ENCODE results near the gene SLC6A17.

SLC6A17 gene

DNA sequence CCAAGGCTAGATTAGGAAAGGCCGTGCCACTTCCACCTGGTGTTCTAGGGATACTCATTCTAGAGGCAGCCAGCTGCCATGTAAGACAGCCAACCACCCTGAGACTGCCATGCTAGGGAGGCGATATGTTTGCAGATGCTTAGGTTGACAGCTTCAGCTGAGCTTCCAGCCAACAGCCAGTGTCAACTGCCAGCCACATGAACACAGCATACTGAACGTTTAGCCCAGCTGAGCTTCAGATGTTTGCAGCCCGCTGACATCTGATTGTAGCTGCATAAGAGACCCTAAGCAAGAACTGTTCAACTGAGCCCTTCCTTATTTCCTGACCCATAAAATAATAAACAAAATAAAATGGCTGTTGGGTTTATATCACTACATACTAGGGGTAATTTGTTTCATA, 54.9 kb downstream of the SLC6A17 start:
- DNase-seq (ENCODE audit: low read depth), result no peak

DNA sequence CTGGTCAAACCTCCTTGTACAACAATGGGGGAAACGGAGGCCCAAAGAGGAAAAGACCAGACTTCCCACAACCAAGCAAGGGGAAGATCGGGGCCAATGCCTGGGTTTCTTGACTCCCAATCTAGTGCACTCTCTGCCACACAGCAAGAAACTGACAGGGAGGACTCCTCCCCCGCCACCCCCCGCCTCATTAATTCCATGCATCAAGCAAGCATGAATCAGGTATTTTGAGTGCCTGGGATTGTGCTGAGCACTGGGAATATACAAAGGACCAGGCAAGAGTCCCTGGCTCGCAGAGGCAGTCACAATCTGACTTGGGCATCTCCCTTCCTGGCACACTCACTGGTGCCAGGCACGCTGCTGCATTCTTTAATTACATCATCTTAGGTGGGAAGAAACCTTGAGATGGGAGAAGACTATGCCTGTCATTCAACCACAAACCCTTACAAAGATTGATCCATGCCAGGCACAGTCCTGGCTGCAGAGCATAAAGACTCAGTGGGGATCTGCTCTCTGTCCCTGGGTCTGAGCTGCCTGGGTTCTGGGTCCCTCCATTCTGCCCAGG, 55.4 kb downstream of the SLC6A17 start:
- no peak for DNase-seq (ENCODE audit: low read depth)

DNA sequence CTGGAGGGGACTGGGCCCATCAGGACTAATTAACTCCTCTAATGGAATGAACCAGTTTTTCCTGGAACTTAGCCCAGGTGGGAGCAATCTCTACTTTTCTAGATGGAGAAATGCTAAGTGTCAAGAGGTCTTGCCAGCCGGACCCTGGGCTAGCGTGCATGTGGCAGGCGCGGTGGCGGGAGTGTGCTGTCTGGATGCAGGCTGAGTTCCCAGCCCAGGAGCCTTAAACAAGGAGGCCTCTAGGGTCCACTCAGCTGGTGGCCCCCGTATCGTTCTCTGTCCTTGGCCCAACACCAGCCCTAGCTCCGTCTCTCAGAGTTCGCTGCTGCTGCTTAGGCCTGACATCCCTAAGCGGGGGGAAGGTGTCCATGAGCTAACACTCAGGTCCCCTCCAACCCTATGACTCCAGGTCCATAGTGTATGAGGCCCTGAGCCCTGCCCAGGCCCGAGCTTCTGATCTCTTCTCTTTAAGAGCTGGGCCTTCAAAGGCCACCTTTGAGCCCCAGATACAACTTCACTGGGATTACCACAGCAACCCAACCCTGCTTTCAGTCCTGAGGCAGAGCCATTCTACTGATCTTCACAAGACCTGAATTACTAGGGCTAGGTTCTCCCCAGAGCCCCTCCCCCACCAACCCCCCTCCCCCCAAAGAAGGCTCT, 56.1 kb downstream of the SLC6A17 start:
- no peak for DNase-seq (ENCODE audit: low read depth)

DNA sequence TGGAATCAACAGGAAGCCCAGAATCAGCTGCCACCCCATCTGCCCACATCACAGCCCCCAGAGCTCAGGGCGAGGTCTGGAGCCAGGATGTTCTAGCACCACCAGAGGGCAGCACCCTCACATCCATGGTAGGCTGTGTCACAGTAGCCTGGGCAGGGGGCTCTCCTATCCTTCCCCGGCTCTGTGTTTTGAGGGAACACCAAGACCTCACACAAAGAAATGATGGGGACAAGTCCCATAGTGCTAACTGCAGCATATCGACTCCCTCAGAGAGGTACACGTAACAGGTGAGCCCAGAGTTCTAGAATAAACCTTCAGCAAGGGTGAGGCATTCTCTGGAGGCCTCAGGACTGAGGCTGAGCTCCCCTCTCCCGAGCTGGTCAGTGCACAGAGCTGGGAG, 57.5 kb downstream of the SLC6A17 start:
- DNase-seq (ENCODE audit: low read depth), result peak; percentile 50

DNA sequence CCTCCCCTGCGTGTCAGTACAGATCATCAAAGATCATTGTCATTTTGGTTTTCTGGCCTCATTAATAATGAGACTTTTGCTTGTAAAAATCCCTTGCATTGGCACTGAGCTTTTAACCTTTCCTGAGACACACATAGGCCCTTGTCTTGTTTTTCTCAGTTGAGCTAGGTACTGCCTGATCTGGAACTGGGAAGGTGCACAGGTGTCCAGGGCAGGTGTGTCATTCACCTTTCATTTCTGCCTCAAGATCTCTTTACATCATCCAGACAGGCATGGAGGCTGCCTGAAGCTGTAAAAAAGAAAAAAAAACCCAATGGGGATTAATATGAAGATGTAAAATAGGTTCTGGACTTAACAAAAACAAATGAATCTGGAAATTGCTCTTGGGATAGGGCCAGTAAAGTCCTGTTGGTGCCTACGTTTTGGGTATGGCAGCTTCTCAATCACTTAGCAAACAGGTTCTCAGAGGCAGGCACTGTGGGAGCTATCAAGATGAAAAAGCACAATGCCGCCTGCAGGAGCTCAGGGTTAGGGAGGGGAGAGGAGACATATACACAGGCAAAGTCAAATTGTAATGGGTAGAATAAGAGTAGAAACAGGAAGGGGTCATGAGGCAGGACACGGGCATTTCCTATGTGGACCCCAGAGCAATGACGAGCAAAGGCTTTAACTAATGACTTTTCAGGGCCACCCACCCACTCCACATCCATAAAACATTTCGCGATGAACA, 58.8 kb downstream of the SLC6A17 start:
- no peak for DNase-seq (ENCODE audit: low read depth)

DNA sequence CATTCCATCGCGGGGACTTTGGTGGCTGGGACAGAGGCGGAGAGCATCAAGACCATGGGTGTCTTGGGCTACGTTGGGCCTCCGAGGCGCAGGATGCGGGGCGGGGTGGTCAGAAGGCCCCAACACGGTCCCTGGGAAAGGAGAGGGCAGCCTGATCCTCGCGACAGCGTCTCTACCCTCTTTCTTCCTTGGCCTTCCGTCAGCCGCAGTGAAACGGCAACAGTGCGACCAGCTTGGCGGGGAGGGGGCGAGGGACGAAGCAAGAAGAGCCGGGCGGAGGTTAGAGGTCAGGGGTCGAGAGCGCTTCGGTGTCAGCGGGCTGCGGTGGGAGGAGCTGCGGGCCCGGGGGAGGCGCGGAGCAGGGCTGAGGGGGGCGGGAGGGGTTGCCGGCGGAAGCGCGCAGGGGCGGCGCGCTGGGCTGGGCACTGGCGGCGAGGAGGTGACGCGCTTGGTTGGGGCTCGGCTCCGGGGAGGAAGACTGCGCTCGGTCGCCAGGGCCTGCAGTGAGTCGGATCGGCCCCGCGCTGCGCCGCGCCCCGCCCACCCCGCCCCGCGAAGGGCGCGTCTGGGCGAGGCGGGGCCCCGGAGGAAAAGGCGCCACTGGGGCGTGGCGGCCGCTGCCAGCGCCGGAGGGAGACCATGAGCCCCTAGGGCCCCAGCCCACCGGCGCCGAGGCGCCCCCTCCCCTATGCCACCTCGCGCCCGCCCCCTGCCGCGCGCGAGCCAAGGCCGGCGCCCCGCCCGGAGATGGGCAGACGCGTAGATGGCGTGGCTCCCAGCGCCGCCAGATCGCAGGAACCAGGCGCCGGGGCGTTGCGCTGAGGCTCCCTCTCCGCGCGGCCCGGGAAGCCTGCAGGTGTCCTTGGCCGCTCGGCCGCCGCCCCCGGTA, 59.7 kb downstream of the SLC6A17 start, which contains the start of gene KCNC4:
TSS of gene KCNC4 (plus strand) at position 600 of the 889 bp plus-strand sequence. CDS start 1,186 bp downstream, outside the sequence.
- peak; percentile 75 for DNase-seq (ENCODE audit: low read depth)

DNA sequence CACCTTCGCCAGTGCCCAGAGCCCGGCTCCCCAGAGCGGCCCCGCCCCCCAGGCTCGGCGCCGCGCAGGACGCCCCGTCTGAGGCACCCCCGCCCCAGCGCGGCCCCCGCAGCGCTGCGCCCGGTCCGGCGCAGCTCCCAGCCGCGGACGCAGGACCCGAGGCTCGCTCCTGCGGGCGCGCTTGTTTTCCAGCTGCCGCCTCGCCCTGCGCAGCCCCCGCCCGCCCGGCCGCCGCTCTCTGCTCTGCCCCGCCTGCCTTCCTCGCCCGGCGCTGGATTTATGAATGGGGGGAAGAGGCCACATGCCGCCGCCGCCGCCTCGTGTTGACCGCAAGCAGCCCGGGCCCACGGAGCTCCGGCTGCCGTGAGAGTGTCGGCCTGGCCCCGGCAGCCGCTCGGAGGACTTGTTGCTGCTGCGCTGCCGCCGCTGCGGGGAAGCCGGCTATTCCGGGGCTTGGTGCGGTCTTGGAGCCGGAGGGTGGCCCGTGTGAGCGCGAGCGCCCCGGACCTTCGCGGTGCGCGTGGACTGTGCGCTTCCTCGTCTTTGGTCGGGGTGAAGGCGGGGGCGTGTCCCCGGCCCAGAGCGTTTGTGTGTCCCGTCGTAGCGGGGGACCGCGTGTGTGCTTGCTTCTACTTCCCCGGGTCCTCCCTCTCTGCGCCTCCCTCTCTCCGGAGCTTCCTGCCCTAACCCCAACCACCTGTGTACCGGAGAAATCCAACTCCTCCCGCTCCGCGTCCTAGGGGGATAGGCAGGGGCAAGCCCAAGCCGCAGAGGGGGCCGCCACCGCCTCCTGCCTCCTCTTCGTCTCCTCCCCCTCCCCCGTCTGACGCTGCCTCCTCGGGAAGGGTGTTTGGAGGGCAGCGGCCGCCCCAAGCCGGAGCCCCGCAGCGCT, 60.6 kb downstream of the SLC6A17 start:
- no peak for DNase-seq (ENCODE audit: low read depth)

DNA sequence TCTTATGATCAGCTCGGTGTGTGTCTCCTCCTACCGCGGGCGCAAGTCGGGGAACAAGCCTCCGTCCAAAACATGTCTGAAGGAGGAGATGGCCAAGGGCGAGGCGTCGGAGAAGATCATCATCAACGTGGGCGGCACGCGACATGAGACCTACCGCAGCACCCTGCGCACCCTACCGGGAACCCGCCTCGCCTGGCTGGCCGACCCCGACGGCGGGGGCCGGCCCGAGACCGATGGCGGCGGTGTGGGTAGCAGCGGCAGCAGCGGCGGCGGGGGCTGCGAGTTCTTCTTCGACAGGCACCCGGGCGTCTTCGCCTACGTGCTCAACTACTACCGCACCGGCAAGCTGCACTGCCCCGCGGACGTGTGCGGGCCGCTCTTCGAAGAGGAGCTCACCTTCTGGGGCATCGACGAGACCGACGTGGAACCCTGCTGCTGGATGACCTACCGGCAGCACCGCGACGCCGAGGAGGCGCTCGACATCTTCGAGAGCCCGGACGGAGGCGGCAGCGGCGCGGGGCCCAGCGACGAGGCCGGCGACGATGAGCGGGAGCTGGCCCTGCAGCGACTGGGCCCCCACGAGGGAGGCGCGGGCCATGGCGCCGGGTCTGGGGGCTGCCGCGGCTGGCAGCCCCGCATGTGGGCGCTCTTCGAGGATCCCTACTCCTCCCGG, 61.3 kb downstream of the SLC6A17 start:
- DNase-seq (ENCODE audit: low read depth), result no peak

DNA sequence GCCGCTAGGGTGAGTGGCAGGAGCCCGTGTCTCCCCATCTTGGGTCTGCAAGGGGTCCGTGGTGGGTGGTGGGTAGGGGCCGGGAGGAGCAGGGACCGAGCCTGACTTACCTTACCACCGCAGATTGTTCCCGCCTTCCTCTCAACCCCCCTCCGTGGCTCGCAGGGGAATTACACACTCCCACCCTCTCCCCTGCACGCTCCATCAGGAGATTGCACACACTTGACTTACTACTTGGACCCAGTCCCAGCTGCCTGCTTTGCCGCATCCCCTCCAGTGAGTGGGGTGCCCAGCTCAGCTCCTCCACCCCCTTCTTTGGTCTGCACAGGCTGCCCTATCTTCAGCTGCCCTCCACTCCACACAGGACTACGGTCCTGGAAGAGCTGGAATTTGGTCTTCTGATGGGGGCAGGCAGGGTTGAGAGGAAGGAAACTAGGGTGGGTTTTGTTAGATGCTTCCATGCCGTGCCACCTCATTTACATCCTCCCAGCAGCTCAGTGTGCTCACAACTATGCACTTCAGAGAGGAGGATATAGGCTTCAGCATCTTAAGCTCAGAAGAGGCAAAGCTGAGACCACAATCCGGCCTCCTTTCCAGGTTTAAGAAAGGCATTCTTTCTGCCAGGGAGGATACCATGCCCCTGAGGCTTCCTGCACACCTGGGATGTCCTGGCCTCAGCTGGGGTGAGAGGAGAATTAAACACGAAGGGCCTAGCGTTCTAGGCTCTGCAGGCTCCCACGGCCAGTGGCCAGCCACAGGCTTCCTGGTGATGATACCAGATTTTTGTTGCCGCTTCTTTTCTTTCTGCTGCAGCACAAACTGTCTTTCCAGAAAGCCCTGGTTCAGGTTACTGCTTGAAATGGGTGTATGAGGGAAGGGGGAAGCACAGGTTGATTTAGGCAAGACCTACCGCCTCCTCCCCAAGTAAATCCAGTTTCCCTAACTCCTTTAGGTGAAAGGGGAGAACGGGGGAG, 62.2 kb downstream of the SLC6A17 start:
- no peak for DNase-seq (ENCODE audit: low read depth)

DNA sequence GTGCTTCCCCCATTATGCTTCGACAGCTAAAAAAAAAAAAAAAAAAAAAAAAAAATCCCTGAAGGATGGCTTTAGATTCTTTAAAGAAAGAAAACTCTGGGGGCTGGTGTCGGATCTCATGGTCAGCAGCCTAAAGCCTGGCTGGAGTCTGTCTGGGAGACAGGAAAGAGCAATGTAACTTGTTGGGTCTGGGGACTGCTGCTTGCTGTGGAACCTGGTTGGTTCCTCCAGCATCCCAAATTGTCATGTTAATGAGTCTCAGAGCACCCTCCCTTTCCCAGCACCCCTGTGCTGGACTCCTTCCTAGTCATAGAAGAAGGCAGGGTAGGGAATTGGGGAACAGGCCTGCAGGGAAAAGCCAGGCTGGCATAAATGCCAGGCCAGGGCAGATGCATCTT, 62.8 kb downstream of the SLC6A17 start:
- no peak for DNase-seq (ENCODE audit: low read depth)

DNA sequence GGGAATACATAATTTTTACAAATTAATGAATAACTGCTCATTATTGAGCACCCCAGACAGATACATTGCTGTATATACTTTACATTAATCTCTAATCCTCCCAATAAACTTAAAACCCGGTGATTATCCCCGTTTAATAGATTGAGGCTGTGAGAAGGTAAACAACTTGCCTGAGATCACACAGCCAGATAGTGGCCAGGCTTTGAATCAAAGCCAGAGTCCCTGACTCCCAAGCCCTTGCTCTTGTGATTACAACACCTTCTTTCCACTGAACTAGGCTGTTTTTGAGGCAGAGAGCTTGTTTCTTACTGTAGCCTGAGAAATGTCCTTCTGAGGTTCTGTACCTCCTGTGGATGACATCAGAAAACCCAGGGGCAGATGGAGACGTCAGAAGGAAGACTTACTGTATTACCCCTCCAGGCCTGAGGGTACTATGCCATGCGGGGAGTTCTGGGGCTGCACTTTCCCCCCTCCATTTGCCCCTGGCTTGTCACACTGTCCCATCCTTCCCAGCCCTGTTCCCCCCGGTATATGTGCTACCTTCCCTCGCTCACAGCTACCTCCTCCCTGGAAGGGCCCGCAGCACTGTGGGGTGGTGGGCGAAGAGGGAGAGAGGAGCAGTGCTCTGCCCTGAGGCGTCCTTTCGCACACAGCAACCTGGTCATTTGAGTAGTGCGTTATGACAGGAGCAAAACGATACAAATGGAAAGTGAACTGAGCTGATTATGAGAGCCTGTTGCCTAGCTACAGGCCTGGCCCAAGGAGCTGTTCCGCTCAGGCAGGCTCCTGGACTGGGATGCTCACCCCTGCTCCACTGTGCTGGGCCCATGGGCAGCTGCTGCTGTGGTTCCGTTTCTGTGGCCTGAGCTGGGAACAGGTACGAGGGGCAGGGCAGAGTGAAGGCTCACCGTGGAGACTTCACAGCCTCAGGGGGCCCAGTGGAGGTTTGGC, 64.4 kb downstream of the SLC6A17 start:
- no peak for DNase-seq (ENCODE audit: low read depth)

DNA sequence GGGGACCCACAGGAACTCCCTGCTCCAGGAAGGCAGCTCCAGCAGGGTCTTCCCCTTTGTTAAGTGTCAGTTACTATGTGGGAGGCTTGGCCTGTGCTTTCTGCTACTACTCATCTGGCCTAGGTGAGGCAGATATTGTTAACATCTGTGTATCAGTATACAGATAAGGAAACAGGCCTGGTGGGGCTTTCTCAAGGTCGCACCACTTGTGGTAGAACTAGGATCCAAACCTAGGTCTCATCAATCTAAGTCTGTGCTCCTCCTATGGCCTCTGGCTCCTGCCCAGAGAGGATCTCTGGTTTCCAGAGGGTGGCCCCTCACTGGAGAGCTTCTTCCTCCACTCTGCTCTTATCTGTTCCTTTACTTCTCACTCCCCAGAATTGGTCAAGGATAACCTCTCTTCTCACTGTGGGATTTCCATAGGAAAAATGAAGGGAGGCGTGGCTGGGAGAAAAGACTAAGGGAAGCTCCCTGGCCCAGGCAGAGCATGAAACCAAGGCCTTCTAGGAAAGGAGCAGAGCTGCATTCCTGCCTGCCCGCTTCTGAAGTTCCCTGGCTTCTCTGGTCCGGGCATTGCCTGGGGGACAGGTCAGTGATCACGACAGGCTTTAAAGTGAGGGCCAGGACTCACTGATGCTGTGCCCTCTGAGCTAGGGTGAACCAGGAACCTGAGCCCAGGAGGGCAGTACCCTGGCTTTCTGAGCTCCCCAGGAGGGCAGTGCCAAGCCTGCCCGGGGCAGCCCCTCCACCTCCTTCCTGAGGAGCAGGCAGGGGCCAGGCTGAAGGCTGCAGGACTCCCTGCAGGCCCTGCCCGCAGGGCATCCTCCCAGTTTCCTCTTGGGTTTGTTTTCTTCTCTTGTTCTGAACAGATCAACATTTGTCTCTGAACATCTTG, 65.6 kb downstream of the SLC6A17 start:
- no peak for DNase-seq (ENCODE audit: low read depth)

DNA sequence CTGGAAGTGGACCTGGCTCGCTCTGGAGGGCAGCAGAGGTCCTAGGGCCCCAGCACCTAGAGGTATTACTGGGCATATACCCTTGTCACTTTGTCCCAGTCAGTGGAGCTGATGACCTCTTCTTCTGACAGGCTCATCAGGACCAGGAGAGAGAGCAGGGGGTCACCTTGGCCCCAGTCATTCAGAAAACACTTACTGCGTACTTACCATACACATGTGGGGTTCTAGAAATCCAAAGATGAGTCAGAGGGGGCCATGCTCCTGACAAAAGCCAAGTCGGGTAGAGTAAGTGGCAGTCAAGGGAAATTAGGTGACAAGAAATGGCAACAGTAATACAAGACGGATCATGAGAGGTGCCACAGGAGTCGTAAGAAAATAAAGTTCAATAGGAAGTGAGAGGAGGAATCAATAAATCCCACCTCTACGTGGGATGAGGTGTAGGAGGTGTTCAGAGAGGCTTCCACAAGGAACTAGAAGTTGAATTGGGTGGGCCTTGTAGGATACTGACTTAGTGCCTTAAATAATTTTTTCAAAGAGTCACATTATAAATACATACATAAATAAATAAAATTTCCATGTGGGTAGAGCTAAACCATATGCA, 66.7 kb downstream of the SLC6A17 start:
- no peak for DNase-seq (ENCODE audit: low read depth)

DNA sequence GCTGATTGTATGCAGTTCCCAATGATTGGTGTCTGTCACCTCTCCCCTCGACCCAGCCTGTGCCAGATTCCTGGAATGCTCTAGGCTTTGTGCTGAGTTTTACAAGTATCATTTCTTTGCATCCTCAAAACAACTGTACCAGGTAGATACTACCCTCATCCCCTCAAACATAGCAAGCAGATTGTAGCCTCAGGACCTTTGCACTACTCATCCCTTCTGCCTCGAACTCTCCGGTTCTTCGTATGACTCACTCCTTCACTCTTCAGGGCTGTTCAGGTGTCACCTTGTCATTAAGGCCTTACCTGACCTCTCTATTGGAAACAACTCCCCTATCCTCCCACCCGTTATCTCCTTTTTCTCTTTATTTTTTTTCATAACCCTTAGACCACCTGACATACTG, 67.8 kb downstream of the SLC6A17 start:
- no peak for DNase-seq (ENCODE audit: low read depth)

DNA sequence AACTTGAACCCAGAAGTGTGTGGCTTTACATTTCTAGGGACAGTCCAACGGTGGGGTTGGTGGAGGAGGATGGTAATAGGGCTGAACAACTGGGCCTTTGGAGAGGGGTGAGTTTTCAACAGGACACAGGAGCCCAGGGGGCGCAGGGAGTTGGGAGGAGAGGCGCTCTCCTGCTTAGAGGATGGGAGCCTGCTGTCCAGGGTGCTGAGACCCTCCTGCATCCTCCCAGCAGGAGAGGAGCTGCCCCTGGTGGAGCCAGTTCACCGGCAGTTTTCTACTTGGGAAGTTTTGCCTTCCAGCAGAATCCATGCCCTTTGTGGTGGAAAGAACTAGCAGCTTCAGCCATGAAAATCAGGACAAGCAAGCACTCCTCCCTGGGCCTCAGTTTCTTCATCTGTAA, 68.4 kb downstream of the SLC6A17 start:
- DNase-seq (ENCODE audit: low read depth), result no peak

DNA sequence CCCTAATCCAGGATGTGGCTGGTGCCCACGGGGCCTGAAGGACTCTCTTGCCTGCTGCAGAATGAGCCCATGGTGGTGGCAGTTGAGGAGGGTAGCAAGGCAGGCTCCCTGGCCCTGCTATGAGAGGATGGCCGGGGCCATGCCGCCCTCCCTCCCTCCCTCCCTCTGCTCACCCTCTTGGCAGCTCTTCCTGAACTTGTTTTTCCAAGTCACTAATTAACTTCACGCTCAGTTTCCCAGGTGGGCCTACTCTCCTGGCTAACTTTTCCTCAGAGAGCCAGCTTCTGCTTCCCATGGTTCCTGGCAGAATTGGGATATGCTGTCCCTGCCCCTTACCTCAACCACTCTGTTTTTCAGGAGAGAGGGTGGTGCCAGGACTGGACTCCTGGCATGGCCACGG, 70.0 kb downstream of the SLC6A17 start:
- no peak for DNase-seq (ENCODE audit: low read depth)

DNA sequence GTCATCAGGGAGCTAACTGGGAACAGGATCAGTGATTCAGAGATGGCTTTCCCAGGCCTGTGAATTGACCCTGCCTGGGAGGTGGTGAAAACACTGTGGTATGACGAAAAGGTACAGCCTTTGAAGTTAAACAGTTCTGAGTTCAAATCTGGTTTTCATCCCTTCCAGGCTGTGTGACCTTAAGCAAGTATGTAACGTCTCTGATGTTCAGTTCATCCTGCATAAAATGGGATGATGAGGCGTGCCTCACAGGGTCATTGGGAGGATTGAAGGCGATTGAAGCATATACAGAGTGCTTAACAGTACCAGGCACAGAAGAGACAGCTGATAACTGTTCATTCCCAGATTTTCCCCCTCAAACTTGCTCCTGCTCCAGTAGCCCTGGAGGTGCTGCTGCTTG, 70.8 kb downstream of the SLC6A17 start:
- no peak for DNase-seq (ENCODE audit: low read depth)

All from stimulated activated CD8-positive, alpha-beta memory T cell treated with anti-CD3 and anti-CD28 coated beads, Interleukin-15, amount 100 ng/mL, for 24 hours (primary cell).